Common myeloid progenitor, CD34-positive (primary cell): ENCODE results near the gene SPOCK2.

Source experiments
- CTCF ChIA-PET: fragments of 350-600 bp; sonication (Branson Sonifier 250); formaldehyde crosslinking; loops from one replicate; lab custom pipeline; 2021; ENCODE audit warnings: antibody characterized with exemption; lab: Charles Lee
- POLR2A ChIA-PET: fragments of 350-600 bp; sonication (Branson Sonifier 250); formaldehyde crosslinking; loops from one replicate; lab custom pipeline; 2021; ENCODE audit warnings: antibody characterized with exemption; lab: Charles Lee
- DNase-seq, 3 donors: peaks; one replicate each; pipeline versions ENCODE4 v3.0.0 to v3.0.0-alpha.2; 2013
- H3K27ac ChIP-seq, 2 experiments: 1 replicate in 1 of 2; 2 replicates in 1 of 2; pipeline ENCODE4 v1.7.0; 2013; ENCODE audit warnings: inconsistent platforms in 2 of 2, low read length in 2 of 2, mild to moderate bottlenecking in 2 of 2, low read depth in 1 of 2, moderate library complexity in 1 of 2; ENCODE audit not compliant: severe bottlenecking in 2 of 2, insufficient read depth in 1 of 2, poor library complexity in 1 of 2
- H3K27me3 ChIP-seq, 5 experiments: replicated peaks in 2 of 5; 1 replicate in 3 of 5; 2 replicates in 2 of 5; pipeline versions ENCODE4 v1.6.1 to v1.7.0; 2013; ENCODE audit warnings: low read length in 4 of 5, mild to moderate bottlenecking in 2 of 5, moderate library complexity in 2 of 5, inconsistent platforms in 1 of 5; ENCODE audit not compliant: insufficient read depth in 5 of 5, control insufficient read depth in 4 of 5
- H3K36me3 ChIP-seq, 4 experiments: 1 replicate in 2 of 4; 2 replicates in 2 of 4; pipeline versions ENCODE4 v1.6.1 to v1.7.0; 2013; ENCODE audit warnings: low read length in 3 of 4, control low read depth in 1 of 4, mild to moderate bottlenecking in 1 of 4; ENCODE audit not compliant: control insufficient read depth in 4 of 4, insufficient read depth in 4 of 4
- H3K4me1 ChIP-seq, 4 experiments: 1 replicate in 3 of 4; 2 replicates in 1 of 4; pipeline versions ENCODE4 v1.6.1 to v1.7.1; 2013; ENCODE audit warnings: low read length in 3 of 4, mild to moderate bottlenecking in 3 of 4, control low read depth in 1 of 4, inconsistent platforms in 1 of 4, moderate library complexity in 1 of 4; ENCODE audit not compliant: control insufficient read depth in 4 of 4, insufficient read depth in 4 of 4; ENCODE audit errors: control extremely low read depth in 1 of 4
- H3K4me3 ChIP-seq, 7 experiments: 1 replicate in 4 of 7; 2 replicates in 3 of 7; pipeline versions ENCODE4 v1.5.1 to v1.7.0; 2013; ENCODE audit warnings: mild to moderate bottlenecking in 7 of 7, low read length in 6 of 7, moderate library complexity in 6 of 7, inconsistent platforms in 2 of 7, low read depth in 2 of 7, control low read depth in 1 of 7; ENCODE audit not compliant: insufficient read depth in 4 of 7, control insufficient read depth in 1 of 7; ENCODE audit errors: extremely low read depth in 1 of 7
- H3K9me3 ChIP-seq, 5 experiments: 1 replicate in 4 of 5; 2 replicates in 1 of 5; pipeline versions ENCODE4 v1.6.1 to v1.7.1; 2013; ENCODE audit warnings: low read length in 4 of 5, mild to moderate bottlenecking in 2 of 5, inconsistent platforms in 1 of 5, low read depth in 1 of 5, moderate library complexity in 1 of 5; ENCODE audit not compliant: control insufficient read depth in 4 of 5, insufficient read depth in 2 of 5; ENCODE audit errors: control extremely low read depth in 1 of 5
- WGBS: methylation state at CpG from one replicate; pipeline ENCODE4 v1.1.5; 2013; ENCODE audit not compliant: insufficient coverage; 5-methylcytosine and 5-hydroxymethylcytosine counted together

SPOCK2 gene

GRCh38 chr10:72053690-72054089 lies 34.7 kb downstream of the SPOCK2 start:
- no peak overlapping the region for H3K4me3 ChIP-seq
- H3K27ac ChIP-seq: no peak overlapping the region
- peaks cover 0 to 3% (median 0%) of the 10 kb centered on the region in 4 experiments for H3K4me1 ChIP-seq
- ChIA-PET CTCF (interaction anchor here (0.6 to 1.8 kb wide), 3 partner anchors 11 to 259 kb away, joined by 3 to 6 read pairs (median 3); no protein-coding TSS in a partner anchor), POLR2A (no interaction called here)
- no peaks in the 10 kb centered on the region for H3K27me3 ChIP-seq
- WGBS: 100% methylated on average over 5 of the region's 7 CpGs
- H3K9me3 ChIP-seq: peaks cover 0 to 4% (median 2%) of the 10 kb centered on the region in 5 experiments
- H3K36me3 ChIP-seq: no peaks in the 10 kb centered on the region
- no peak for DNase-seq

DNA sequence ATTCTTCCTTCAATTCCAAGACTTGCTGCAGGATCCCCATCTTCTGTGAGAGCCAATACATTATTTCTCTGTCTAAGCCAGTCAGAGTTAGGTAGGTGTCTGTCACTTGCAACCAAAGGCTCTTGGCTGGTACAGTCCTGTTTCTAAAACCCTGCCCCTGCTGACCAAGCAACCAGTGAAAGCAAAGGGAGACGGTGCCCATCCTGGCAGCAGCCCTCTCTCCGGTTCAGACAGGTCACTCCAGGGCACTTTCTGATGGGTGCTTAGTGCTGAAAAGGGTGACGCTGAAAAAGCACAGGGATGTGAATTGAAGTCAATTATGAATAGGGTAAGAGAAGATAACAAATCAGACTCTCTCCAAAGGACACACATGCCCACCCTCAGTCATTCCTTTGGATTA lies 37.5 kb downstream of the SPOCK2 start:
- POLR2A ChIA-PET: no interaction called here
- no peak overlapping the region for H3K4me3 ChIP-seq
- H3K4me1 ChIP-seq: peaks cover 0 to 3% (median 0%) of the 10 kb centered on the region in 4 experiments
- no peak for DNase-seq
- no peaks in the 10 kb centered on the region for H3K36me3 ChIP-seq
- H3K27ac ChIP-seq: no peak overlapping the region
- CTCF ChIA-PET: interaction anchor here (1.0 to 2.9 kb wide), 5 partner anchors 14 to 173 kb away, joined by 3 to 8 read pairs (median 3); no protein-coding TSS in a partner anchor
- no peaks in the 10 kb centered on the region for H3K27me3 ChIP-seq
- H3K9me3 ChIP-seq: peaks cover 0 to 4% (median 2%) of the 10 kb centered on the region in 5 experiments
- WGBS: 100% methylated on average over 2 of the region's 3 CpGs

DNA sequence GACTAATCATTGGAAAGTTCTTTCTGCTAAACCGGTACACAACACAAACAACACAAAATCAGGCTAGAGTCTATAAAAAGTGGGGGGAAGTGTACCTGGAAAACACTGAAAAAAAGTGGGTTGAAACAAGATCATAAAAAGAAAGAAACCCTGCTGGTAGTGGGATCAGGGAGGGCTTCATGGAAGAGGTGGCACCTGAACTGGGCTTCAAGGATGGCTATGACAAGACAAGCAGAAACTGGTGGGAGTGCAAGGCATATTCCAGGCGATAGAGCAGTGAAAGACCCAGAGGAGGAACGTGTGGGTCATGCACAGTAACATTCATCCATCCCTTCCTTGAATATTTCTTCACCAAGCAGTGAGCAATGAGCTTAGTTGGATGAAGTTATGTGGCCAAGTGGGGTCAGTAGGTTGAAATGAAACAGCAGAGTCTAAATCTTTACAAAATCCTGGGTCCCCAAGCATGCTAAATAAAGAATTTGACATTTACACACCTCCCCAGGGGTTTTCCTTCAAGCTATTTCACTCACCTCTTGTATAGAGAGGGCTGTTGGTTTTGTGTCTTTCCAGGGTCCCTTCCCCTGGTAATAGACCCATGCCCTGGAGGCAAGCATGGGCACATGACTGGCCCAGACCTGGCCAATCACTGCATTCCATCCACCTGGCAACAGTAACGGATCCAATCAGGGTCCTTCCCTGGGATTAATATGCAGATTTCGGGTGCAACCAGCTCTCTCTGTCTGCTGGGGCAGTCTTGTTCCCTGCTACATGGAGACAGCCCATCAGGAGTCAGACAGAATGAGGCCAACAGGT lies 38.2 kb downstream of the SPOCK2 start:
- CTCF ChIA-PET: interaction anchor here (0.9 to 3.7 kb wide), 10 partner anchors 15 to 287 kb away, joined by 3 to 12 read pairs (median 5); no protein-coding TSS in a partner anchor
- 50% methylated on average over 2 of the region's 5 CpGs for WGBS

GRCh38 chr10:72049472-72049871 lies 38.9 kb downstream of the SPOCK2 start:
- Histone ChIP-seq H3K4me1 (no peaks in the 10 kb centered on the region), H3K9me3 (peaks cover 0 to 4% (median 2%) of the 10 kb centered on the region in 5 experiments), H3K4me3 (no peak overlapping the region), H3K36me3 (no peaks in the 10 kb centered on the region), H3K27me3 (no peaks in the 10 kb centered on the region), H3K27ac (no peak overlapping the region)
- 100% methylated on average over 1 of the region's 1 CpG for WGBS
- no peak for DNase-seq
- CTCF ChIA-PET: interaction anchor here (0.9 to 3.7 kb wide), 17 partner anchors 10 to 288 kb away, joined by 3 to 15 read pairs (median 5); no protein-coding TSS in a partner anchor
- POLR2A ChIA-PET: no interaction called here

More for the DNA sequence above, 38.2 kb downstream of the SPOCK2 start:
- POLR2A ChIA-PET: no interaction called here
- H3K4me1 ChIP-seq: peaks cover 0 to 3% (median 0%) of the 10 kb centered on the region in 4 experiments
- no peak for DNase-seq
- H3K27ac ChIP-seq: no peak overlapping the region
- H3K9me3 ChIP-seq: peaks cover 0 to 4% (median 2%) of the 10 kb centered on the region in 5 experiments
- no peaks in the 10 kb centered on the region for H3K27me3 ChIP-seq
- H3K36me3 ChIP-seq: no peaks in the 10 kb centered on the region
- H3K4me3 ChIP-seq: no peak overlapping the region

- CTCF ChIA-PET: interaction anchor here (0.5 to 3.7 kb wide), 27 partner anchors 9 to 289 kb away, joined by 3 to 15 read pairs (median 4); no protein-coding TSS in a partner anchor
- H3K9me3 ChIP-seq: peaks cover 0 to 4% (median 2%) of the 10 kb centered on the region in 5 experiments
- no peaks in the 10 kb centered on the region for H3K4me1 ChIP-seq
- H3K36me3 ChIP-seq: no peaks in the 10 kb centered on the region
- H3K4me3 ChIP-seq: no peak overlapping the region
- POLR2A ChIA-PET: no interaction called here
- no peak overlapping the region for H3K27ac ChIP-seq
- no peaks in the 10 kb centered on the region for H3K27me3 ChIP-seq
- peak; percentile 88 to 93 (median 90) for DNase-seq
- 7% methylated on average over 8 of the region's 12 CpGs for WGBS
Measured at GRCh38 chr10:72048450-72049124, 39.8 kb downstream of the SPOCK2 start.

DNA sequence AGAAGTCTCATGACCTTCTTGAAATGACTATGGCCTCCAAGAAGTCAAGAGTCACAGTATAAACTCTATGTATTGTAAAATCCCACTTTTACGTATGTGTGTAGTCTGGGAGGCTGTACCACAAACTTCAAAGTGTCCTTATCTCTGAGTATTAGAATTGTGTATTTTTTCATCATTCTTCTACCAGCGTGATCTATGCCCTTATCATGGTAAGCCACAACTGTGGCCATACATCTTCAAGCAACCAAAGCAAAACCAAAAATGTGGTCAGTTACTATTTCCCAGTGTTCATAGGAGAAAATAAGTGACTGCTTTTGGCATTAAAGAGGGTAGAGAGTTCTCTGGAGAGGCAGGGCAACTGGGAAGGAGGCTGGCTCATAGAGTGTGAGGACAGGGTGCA lies 42.8 kb downstream of the SPOCK2 start:
- POLR2A ChIA-PET: interaction anchor here (0.6 kb wide), 1 partner anchor 37 kb away, joined by 3 read pairs; no protein-coding TSS in a partner anchor
- CTCF ChIA-PET: interaction anchor here (0.6 to 1.5 kb wide), 4 partner anchors 14 to 238 kb away, joined by 3 to 4 read pairs (median 4); no protein-coding TSS in a partner anchor

More for the DNA sequence above, 42.8 kb downstream of the SPOCK2 start:
- Histone ChIP-seq H3K36me3 (no peaks in the 10 kb centered on the region), H3K27me3 (no peaks in the 10 kb centered on the region), H3K4me3 (no peak overlapping the region), H3K27ac (no peak overlapping the region), H3K9me3 (peaks cover 0 to 4% (median 2%) of the 10 kb centered on the region in 5 experiments), H3K4me1 (no peaks in the 10 kb centered on the region)
- DNase-seq: peak; percentile 6 to 26 (median 21)
- no CpG with 5 or more reads among the region's 2 CpGs for WGBS
